ENCODE data around the gene FBXO24. TPM values are rescaled to one million over a fixed set of nuclear protein-coding genes. Genes with fewer than 3 reads are reported as not detected.

FBXO24 gene
- polyA plus RNA-seq, 1 donor (not counting 4 experiments of a cell fraction or from before 2014, with no cell fraction given), result 0.22 TPM

- H2AFZ ChIP-seq (ENCODE audit: control insufficient read depth, low read length), result peak overlapping the region; percentile 73
- no peaks in the 10 kb centered on the region for H3K9me1 ChIP-seq (ENCODE audit: control insufficient read depth, extremely low read depth, insufficient read depth, low read length)
- peaks cover 7% of the 10 kb centered on the region for H3K4me1 ChIP-seq (ENCODE audit: control insufficient read depth, extremely low read depth, insufficient read depth, low read length)
- DNase-seq (ENCODE audit: low read depth, low spot score) (no peak), FAIRE-seq (no peak)
- dilution Hi-C loops (cut with MboI; ENCODE audit: extremely low pct_ligation_motif_present, low sequenced_read_pairs), result no loop called here
- H3K27me3 ChIP-seq (ENCODE audit: control insufficient read depth, extremely low read depth, insufficient read depth, low read length), result no peaks in the 10 kb centered on the region
- no peaks in the 10 kb centered on the region for H3K36me3 ChIP-seq (ENCODE audit: control insufficient read depth in 2 of 2, extremely low read depth in 1 of 2, insufficient read depth in 2 of 2, low read length in 2 of 2)
- H3K9me3 ChIP-seq (ENCODE audit: control insufficient read depth, low read depth, low read length), result no peaks in the 10 kb centered on the region
- no peak overlapping the region for H3K4me3 ChIP-seq (ENCODE audit: control insufficient read depth in 2 of 3, extremely low read depth in 1 of 3, insufficient read depth in 2 of 3, low read depth in 1 of 3, low read length in 3 of 3)
- no peaks in the 10 kb centered on the region for H4K20me1 ChIP-seq (ENCODE audit: control insufficient read depth, extremely low read depth, insufficient read depth, low read length)
- no peak overlapping the region for H3K9ac ChIP-seq (ENCODE audit: control insufficient read depth, extremely low read depth, insufficient read depth, low read length)
- H3K27ac ChIP-seq (ENCODE audit: control insufficient read depth, insufficient read depth, low read length), result no peak overlapping the region
- TF ChIP-seq EZH2 (IDR thresholded peaks at IDR 0.05; ENCODE audit: low read length) (no peak), CTCF (optimal IDR thresholded peaks at IDR 0.05 in 1 of 3, IDR thresholded peaks at IDR 0.05 in 1 of 3, conservative IDR thresholded peaks at IDR 0.05 in 1 of 3; ENCODE audit: extremely low read depth in 1 of 3, insufficient read depth in 2 of 3, low read length in 3 of 3) (no peak)
- peak overlapping the region; percentile 69 for H3K4me2 ChIP-seq (ENCODE audit: control insufficient read depth, extremely low read depth, insufficient read depth, low read depth, low read length)
- no peaks in the 10 kb centered on the region for H3K79me2 ChIP-seq (ENCODE audit: control insufficient read depth, insufficient read depth, low read length)
These were observed 39.9 kb downstream of the FBXO24 start for GRCh38 chr7:100626055-100626454.

- peak overlapping the region; percentile 69 for H3K4me2 ChIP-seq (ENCODE audit: control insufficient read depth, extremely low read depth, insufficient read depth, low read depth, low read length)
- dilution Hi-C loops (cut with MboI; ENCODE audit: extremely low pct_ligation_motif_present, low sequenced_read_pairs), result no loop called here
- no peaks in the 10 kb centered on the region for H3K79me2 ChIP-seq (ENCODE audit: control insufficient read depth, insufficient read depth, low read length)
- no peak overlapping the region for H3K9ac ChIP-seq (ENCODE audit: control insufficient read depth, extremely low read depth, insufficient read depth, low read length)
- H3K36me3 ChIP-seq (ENCODE audit: control insufficient read depth in 2 of 2, extremely low read depth in 1 of 2, insufficient read depth in 2 of 2, low read length in 2 of 2), result no peaks in the 10 kb centered on the region
- H3K27me3 ChIP-seq (ENCODE audit: control insufficient read depth, extremely low read depth, insufficient read depth, low read length), result no peaks in the 10 kb centered on the region
- DNase-seq (ENCODE audit: low read depth, low spot score), result peak; percentile 48
- H3K9me3 ChIP-seq (ENCODE audit: control insufficient read depth, low read depth, low read length), result no peaks in the 10 kb centered on the region
- peak overlapping the region; percentile 33 to 49 (median 38) for H3K4me3 ChIP-seq (ENCODE audit: control insufficient read depth in 2 of 3, extremely low read depth in 1 of 3, insufficient read depth in 2 of 3, low read depth in 1 of 3, low read length in 3 of 3)
- FAIRE-seq, result no peak
- H3K27ac ChIP-seq (ENCODE audit: control insufficient read depth, insufficient read depth, low read length), result no peak overlapping the region
- H4K20me1 ChIP-seq (ENCODE audit: control insufficient read depth, extremely low read depth, insufficient read depth, low read length), result no peaks in the 10 kb centered on the region
- H2AFZ ChIP-seq (ENCODE audit: control insufficient read depth, low read length), result peak overlapping the region; percentile 73
- no peak for TF ChIP-seq EZH2 (IDR thresholded peaks at IDR 0.05; ENCODE audit: low read length)
- TF ChIP-seq CTCF (optimal IDR thresholded peaks at IDR 0.05 in 1 of 3, IDR thresholded peaks at IDR 0.05 in 1 of 3, conservative IDR thresholded peaks at IDR 0.05 in 1 of 3; ENCODE audit: extremely low read depth in 1 of 3, insufficient read depth in 2 of 3, low read length in 3 of 3), result no peak
- H3K9me1 ChIP-seq (ENCODE audit: control insufficient read depth, extremely low read depth, insufficient read depth, low read length), result no peaks in the 10 kb centered on the region
- H3K4me1 ChIP-seq (ENCODE audit: control insufficient read depth, extremely low read depth, insufficient read depth, low read length), result peaks cover 7% of the 10 kb centered on the region
These were observed 40.6 kb downstream of the FBXO24 start for GRCh38 chr7:100626530-100627237.
